HuH-7.5 (cell line): ENCODE data around the gene EIF2S2.

Experiments used
- DNase-seq: peaks from one replicate; pipeline ENCODE4 v3.0.0; 2011; ENCODE audit warnings: low spot score

EIF2S2 gene

DNA sequence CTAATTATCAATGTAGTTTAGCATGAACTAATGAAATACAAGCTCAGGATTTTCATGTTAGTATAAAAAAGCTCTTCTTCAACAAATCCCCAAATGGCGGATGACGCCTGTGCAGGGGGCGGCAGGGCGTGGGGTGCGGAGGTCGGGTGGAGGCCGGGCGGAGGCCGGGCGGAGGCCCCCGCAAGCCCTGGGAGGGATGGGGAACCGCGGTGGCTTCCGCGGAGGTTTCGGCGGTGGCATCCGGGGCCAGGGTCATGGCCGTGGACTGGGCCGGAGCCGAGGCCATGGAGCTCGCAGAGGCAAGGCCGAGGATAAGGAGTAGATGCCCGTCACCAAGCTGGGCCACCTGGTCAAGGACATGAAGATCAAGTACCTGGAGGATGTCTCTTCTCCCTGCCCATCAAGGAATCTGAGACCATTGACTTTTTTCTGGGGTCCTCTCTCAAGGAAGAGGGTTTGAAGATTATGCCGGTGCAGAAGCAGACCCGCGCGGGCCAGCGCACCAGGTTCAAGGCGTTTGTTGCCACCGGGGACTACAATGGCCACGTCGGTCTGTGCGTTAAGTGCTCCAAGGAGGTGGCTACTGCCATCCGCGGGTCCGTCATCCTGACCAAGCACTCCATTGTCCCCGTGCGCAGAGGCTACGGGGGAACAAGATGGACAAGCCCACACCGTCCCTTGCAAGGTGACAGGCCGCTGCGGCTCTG lies 10.4 kb upstream of the EIF2S2 start:
- no peak for DNase-seq

DNA sequence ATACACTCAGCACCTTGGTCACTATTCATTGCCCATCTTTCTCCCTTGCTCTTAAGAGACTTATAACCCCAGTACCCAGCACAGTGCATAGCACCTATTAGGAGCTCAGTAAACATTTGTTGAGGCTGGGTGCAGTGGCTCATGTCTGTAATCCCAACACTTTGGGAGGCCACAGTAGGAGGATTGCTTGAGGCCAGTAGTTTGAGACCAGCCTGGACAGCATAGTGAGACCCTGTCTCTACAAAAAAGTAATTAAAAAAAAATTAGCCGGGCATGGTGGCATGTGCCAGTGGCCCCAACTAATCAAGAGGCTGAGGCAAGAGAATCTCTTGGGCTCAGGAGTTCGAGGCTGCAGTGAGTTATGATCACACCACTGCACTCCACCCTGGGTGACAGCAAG lies 8.2 kb upstream of the EIF2S2 start:
- no peak for DNase-seq

DNA sequence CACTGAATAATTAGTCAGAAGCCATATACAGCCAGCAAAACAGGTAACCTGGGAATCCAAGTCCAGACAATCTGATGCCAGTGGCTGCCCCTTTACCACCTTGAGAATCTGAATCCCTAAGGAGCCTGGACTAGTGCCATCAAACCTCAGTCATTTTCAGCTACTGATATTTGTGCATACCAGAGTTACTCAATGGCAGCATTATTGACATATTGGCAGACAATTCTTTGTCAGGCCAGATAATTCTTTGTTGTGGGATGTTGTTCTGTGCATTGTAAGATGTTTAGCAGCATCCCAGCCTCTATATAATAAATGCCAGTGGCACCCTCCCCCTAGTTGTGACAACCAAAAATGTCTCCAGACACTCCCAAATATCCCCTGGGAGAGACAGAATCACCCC lies 3.2 kb upstream of the EIF2S2 start:
- DNase-seq = no peak

DNA sequence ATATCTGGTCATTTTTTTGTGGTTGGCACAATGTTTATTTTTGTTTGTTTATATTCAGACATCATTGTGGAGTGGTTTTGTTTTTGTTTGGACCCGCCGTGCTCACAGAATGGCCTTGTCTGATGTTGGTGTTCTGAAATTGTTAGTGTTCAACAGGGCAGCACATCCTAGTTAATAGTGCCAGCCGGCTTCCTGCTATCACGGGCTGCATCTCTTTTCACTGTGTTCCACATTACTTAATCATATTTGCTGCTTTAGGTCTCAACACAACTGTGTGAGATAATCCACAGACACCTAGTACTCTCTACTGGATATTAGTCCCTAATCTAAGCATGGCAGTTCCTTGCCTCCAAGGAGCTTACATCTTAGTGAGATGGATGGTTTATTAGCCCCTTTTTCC lies 2.8 kb upstream of the EIF2S2 start:
- DNase-seq = no peak

DNA sequence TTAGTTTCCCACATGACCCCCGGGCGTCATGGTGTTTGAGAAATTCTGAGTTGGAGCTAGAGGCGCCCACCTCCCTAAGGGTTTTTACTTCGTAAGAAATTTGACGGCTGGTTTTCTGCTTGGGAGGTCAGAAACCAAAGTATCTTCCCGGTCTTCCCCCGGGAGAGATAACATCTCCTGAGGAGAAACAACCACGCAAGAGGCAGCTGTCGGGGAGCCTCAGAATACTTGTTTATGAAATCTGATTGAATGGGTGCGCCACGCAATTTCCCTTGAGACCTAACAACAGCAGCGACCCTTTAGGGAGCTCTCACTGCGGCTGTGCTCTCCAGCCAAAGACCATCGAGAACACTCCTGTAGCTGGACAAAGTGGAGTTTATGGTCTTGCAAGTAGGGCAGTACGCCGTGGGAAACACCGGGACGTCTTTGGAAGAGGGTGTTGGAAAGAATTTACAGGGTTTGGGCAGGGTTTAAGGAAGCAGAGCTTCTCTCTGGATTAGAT lies 608 bp upstream of the EIF2S2 start:
- DNase-seq = peak; percentile 48

DNA sequence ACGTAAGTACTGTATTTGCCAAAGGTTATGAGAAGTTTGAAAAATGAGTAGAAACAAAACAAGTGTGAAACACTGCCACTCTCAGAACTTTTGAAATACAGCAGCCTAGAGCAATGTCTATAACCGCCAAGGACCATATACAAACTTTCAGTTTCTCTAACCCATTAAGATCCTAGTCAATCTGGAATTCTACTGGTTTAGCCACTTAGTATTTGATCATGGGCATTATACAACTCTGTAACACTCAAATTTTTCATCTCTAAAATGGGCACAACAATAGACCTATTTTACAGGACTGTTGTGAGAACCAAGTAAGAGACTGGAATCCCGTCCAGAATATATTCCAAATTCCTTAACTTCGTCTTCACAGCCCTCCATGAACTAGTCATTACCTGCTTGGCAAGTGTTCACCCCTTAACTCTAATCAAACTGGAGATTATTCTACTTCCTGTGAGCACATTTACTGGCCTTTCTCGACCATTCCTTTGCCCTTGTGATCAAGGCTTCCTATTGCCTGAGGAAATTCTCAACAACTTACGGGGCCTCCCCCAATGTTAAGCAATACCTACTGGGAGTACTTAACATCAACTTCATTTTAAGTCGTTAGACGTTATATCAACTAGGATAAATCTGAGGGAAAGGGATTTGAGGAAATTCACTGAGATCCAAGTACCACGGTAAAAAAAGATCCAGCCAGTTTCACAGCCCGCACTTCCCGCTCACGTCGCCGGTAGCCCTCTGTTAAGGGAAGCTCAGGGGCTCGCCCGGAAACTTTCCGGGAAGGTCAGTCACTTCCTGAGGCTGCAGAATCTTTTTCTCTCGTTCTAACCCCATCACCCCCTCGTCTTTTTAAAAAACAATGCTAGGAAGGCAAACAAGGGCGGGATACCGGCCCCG lies 1.1 kb downstream of the EIF2S2 start:
- no peak for DNase-seq

DNA sequence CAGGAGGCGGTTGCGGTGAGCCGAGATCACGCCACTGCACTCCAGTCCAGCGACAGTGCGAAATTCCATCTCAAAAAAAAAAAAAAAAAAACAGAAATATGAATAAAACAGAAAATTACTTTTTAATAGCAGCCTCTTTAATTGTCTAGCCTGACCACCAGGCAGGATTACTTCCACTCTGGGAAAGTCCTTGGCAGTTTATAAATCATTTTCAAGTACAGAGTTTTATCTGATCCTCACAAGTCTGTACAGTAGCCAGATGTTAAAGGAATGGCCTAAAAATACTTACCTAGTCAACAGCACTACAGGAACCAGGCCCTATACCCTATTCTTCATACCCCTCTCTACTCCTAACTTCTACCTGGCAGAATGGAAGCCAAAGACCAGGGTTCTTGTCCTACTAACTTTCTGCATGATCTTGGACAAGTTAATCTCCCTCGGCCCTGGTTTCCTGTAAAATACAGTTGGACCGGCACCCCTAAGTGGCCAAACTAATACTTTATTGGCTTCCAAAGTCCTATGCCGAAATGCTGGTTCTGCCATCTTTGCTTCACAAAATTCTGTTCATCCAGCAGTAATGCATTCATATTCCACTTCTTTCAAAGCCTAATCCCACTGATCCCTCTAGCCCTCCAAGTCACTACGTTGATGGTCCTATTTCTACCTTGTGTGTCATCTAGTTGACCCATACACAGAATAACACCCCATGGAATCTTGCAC lies 1.9 kb downstream of the EIF2S2 start:
- no peak for DNase-seq

DNA sequence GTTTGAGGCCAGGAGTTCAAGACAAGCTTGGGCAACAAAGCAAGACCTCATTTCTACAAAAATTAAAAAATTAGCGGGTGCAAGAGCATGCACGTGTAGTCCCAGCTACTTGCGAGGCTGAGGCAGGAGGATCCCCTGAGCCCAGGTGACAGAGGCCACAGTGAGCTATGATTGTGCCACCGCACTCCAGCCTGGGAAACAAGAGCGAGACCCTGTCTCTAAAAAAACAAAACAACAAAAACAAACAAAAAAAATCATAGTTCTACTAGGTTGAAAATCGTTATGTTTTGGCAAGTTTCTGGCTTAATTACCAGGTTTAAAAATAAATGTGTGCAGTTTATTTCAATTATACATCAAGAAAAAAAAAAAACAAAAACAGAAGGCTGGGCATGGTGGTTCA lies 2.6 kb downstream of the EIF2S2 start:
- DNase-seq = no peak

DNA sequence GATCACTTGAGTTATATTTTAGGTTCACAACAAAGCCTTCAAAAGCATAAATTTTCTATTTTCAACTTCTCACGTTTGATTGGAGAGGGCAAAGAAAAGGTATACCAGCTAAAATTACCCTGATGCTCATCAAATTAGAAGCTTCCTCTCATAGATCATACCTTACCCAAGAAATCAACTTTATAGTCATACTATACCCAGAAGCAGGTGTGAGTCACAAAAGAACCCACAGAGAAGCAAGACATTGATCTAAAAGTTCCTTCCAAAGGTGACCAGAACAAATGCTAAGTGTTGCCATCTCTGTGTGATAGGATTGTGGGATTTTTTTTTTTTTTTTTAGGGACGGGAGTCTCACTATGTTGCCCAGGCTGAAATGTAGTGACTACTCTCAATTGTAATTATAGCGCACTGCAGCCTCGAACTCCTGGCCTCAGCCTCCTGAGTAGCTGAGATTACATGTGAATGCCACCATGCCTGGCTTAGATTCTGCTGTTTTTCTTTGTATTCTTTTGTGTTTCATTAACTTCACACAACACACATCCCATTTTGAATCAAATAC lies 3.3 kb downstream of the EIF2S2 start:
- no peak for DNase-seq

DNA sequence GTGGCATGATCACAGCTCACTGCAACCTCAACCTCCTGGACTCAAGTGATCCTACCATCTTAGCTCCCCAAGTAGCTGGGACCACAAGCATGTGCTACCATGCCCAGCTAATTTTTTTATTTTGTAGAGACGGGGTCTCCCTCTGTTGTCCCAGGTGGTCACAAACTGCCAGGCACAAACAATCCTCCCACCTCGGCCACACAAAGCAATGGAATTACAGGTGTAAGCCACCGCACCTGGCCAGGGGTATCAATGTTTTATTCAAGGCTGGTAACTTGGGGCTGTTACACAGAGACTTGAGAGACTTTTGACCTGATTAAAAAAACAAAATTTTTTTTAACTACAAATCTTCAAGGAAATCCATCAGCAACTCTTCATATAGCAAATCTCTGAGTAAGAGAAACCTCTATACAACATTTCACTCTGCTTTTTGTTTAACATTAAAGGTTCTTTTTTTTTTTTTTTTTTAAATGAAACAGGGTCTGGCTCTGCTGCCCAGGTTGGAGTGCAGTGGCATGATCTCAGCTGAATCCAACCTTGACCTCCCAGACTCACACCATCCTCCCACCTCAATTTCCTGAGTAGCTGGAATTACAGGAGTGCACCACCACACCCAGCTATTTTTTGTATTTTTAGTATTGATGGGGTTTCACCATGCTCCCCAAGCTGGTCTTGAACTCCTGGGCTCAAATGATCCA lies 5.9 kb downstream of the EIF2S2 start:
- no peak for DNase-seq

DNA sequence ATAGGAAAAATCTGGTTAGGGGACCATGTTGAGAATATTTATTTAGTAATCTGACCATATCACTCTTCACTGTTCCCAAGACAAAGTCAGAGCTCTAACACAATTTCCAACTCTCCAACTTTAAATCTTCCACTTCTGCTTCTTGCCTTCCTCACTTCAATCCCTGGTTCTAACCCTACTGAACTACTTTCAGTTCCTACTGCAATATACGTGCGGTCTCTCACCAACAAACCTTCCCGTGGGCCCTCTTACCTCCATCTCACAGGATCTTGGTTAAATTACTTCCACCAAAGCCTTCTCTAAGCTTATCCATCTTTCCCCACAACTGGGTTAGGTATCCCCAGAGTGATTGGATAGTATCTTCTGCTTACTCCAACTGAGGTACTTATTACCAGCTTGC lies 8.0 kb downstream of the EIF2S2 start:
- no peak for DNase-seq

DNA sequence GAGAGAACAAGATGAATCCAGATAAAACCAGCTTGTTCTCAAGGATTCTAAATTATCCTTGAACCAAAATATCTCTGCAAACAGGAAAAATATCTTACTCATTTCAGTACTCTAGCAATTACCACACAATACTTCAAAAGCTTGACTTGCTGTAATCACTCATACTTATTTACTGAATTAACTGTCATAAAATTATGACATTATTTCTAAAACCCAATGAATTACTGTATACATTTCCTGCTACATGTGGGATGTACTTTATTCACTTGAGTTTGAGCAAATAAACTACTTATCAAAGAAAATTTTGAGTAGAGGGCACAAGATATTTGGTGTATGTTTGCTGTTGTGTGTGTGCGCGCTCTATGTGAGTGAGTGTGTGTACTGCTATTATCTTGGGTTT lies 9.7 kb downstream of the EIF2S2 start:
- DNase-seq = no peak

DNA sequence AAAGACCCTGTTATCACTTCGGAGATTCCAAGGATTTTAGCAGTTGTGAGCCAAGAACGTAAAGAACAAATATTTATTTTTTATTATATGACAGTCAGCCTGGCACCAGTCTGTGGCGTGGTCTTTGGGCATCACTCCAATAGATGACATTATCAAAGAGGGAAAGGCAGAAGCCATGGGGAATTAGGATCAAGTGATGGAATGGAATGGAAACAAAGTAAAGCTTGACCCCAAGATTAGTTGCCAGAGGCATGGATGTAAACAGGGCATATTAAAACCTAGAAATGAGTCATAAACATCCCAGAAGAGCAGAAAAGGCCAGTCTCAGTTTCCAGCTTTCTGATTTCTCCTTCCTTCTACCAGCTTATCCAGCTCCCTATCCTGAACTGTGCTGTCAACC lies 11.5 kb downstream of the EIF2S2 start:
- no peak for DNase-seq

DNA sequence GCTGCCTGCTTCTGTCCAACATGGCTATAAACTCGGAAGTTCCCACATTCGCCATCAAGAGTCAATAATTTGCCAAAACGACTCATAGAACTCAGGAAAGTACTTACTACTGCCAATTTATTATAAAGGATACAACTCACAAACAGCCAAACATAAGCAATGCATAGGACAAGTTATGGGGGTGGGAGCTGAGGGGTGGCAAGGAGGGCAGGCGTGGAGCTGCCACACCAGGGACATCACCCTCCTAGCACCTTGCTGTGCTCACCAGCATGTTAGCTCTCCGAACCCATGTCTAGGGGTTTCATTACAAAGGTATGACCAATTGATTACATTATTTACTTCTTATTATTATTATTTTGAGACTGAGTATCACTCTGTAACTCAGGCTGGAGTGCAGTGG lies 12.4 kb downstream of the EIF2S2 start:
- DNase-seq = no peak

DNA sequence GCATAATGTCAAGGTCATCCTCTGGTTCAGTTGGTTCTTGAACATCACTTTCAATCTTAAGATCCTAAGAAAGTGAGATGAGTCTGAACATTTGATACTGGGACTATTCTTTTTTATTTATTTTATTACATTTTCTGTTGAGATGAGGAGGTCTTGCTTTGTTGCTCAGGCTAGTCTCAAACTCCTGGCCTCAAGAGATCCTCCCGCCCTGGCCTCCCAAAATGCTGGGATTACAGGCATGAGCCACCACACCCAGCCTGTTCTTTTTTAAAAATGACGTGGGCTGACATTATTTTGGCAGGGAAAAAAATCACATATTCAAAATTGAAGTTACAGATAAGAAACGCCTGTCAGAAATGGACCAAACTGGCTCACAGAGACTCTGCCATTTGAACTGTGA lies 13.5 kb downstream of the EIF2S2 start:
- DNase-seq = no peak

DNA sequence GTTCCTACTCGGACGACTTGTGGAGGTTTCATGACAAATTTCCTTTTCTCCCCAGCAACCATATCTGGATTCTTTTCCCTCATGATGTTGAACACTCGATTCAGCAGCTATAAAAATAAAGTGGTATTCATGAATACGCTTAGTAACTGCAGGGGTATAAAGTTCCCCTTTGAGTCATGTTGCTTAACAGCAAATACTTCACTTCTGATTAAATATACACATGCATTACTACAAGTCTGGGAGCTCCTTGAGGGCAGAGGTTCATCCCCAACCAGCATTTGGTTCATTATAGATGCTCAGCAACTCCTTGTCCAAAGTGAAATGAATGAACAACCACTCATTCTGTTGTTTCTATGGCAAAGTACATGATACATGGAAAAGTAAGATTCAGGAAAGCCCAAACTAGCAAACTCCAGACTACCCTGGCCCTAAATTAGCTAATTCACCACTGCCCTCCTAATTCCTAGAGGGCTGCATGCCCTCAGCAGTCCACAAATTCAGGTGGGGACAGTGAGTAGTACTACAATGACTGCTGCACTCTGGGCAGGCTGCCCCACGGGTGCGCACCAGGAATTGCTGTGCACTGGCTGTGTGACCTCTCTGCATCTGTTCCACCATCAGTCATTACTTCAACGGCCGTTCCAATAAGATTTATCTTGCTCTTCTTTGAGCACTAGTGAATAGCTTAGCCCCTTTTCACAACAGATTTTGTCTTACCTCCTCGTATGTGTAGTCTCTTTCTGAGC lies 15.2 kb downstream of the EIF2S2 start:
- no peak for DNase-seq

DNA sequence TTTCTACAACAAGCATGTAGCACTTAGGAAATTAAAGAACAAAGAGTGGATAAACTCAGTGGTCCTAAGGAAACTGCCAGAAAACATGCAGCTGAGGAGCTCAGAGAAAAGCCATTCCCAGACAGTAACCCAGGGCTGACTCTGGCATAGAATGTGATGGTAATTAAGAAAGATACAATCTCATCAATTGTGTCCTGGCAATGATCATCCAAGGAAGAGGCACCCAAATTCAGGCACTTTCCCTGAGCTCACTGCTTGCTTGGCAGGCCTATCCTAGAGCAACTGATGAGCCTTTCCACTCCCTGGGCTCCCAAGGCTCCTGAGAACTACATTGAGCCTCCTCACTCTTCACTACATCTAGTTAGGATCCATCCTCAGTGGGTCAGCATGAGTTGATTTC lies 16.2 kb downstream of the EIF2S2 start:
- DNase-seq = no peak

DNA sequence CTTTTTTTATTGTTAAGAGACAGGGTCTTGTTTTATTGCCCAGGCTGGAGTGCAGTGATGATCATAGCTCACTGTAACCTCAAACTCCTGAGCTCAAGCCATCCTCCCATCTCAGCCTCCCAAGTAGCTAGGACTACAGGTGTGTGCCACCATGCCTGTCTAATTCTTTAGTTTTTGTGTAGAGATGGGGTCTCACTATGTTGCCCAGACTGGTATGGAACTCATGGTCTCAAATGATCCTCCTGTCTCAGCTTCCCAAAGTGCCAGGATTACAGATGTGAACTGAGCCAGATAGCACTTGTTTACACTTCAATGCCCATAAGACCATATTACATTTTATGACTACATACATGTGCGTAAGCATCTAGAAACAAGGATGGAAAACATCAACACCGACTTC lies 18.1 kb downstream of the EIF2S2 start:
- DNase-seq = no peak

DNA sequence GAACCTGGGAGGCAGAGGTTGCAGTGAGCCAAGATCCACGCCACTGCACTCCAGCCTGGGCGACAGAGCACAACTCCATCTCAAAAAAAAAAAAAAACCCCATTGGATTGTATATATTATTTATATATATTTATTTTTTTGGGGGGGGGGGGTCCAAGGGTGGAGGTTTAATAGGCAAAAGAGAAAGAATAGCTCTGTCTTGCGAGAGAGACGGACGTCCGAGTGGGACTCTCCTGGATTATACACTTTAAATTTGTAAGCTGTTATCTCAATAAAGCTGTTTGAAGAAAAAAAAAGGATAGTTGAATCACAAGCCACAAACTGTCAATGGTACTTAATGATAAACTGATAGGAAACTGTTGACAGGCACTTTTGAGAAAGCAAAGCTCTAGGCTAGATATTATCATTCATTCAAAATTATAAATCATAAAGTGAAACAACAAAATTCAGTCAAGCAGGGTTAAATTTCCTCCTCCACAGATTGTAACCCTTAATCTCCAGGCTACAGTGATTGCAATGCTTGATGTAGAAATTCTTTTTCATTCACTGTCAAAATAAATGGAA lies 20.3 kb downstream of the EIF2S2 start:
- no peak for DNase-seq

DNA sequence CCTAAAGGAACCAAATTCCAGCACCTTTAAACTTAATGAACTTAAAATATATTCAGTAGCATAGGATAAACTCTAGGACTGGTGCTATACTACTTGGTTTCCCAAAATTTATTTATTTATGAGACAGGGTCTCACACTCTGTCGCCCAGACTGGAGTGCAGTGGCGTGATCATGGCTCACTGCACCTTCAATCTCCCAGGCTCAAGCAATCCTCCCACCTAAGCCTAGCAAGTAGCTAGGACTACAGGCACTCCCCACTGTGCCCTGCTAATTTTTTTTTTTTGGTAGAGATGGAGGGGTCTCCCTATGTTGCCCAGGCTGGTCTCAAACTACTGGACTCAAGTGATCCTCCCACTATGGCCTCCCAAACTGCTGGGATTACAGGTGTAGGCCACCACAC lies 21.4 kb downstream of the EIF2S2 start:
- DNase-seq = no peak
